Caco-2 (cell line): Measurements from ENCODE around the gene ANTKMT. TPM values are rescaled to one million over a fixed set of nuclear protein-coding genes. Genes with fewer than 3 reads are reported as not detected.

Experiments
- BruUV-seq: library from RNA; stranded (reverse); fragments of 400-500 nt; replicated peaks from 2 replicates; lab custom pipeline; 2021; lab: Mats Ljungman, UMichigan
- CTCF ChIA-PET: fragments of 300-600 bp; sonication (Branson Sonifier 250); formaldehyde crosslinking; loops from one replicate; lab custom pipeline; 2022; ENCODE audit warnings: antibody characterized with exemption; lab: Charles Lee
- POLR2A ChIA-PET: fragments of 300-600 bp; sonication (Branson Sonifier 250); formaldehyde crosslinking; loops from one replicate; lab custom pipeline; 2022; ENCODE audit warnings: antibody characterized with exemption; lab: Charles Lee
- DNase-seq, 2 experiments: peaks; one replicate each; pipeline versions ENCODE4 v3.0.0 to v3.0.0-alpha.2; 2020 to 2022
- H3K27me3 ChIP-seq: replicated peaks from 2 replicates; pipeline ENCODE4 v1.6.0; 2011; ENCODE audit warnings: low read length; ENCODE audit not compliant: control insufficient read depth, insufficient read depth
- H3K36me3 ChIP-seq: 2 replicates; pipeline ENCODE4 v1.5.1; 2011; ENCODE audit warnings: low read length; ENCODE audit not compliant: control insufficient read depth, insufficient read depth
- H3K4me1 ChIP-seq: fragments of 250-450 bp; sonication (Bioruptor Pico); 2 replicates; pipeline ENCODE4 v1.5.1; 2020; ENCODE audit warnings: mild to moderate bottlenecking
- H3K4me3 ChIP-seq: 2 replicates; pipeline ENCODE4 v1.5.1; 2011; ENCODE audit warnings: low read depth, mild to moderate bottlenecking, control low read depth, low read length
- H3K9me3 ChIP-seq: fragments of 250-450 bp; sonication (Bioruptor Pico); 2 replicates; pipeline ENCODE4 v1.5.1; 2020; ENCODE audit warnings: mild to moderate bottlenecking, moderate library complexity
- H3K27ac Mint-ChIP-seq: one replicate; pipeline ENCODE4 v1.8.0; 2022; ENCODE audit warnings: mixed read lengths; ENCODE audit not compliant: unreplicated experiment
- H3K27me3 Mint-ChIP-seq: one replicate; pipeline ENCODE4 v1.8.0; 2022; ENCODE audit warnings: mixed read lengths; ENCODE audit not compliant: insufficient read depth, unreplicated experiment
- H3K36me3 Mint-ChIP-seq: one replicate; pipeline ENCODE4 v1.8.0; 2022; ENCODE audit warnings: mild to moderate bottlenecking, mixed read lengths; ENCODE audit not compliant: insufficient read depth, unreplicated experiment
- H3K4me1 Mint-ChIP-seq: one replicate; pipeline ENCODE4 v1.8.0; 2022; ENCODE audit warnings: low read depth, mixed read lengths; ENCODE audit not compliant: unreplicated experiment
- H3K4me3 Mint-ChIP-seq: one replicate; pipeline ENCODE4 v1.8.0; 2022; ENCODE audit warnings: mild to moderate bottlenecking, moderate library complexity, mixed read lengths; ENCODE audit not compliant: unreplicated experiment
- H3K9me3 Mint-ChIP-seq: one replicate; pipeline ENCODE4 v1.8.0; 2022; ENCODE audit warnings: mixed read lengths; ENCODE audit not compliant: unreplicated experiment
- CTCF ChIP-seq, 2 experiments: fragments of 200-600 bp in 1 of 2; IDR thresholded peaks; 1 replicate in 1 of 2; 2 replicates in 1 of 2; pipeline versions ENCODE4 v1.5.1 to v1.8.0; 2011 to 2022; ENCODE audit warnings: antibody characterized with exemption in 1 of 2, control low read depth in 1 of 2, inconsistent platforms in 1 of 2, low read depth in 1 of 2, low read length in 1 of 2, mild to moderate bottlenecking in 1 of 2, moderate library complexity in 1 of 2; ENCODE audit not compliant: insufficient read depth in 1 of 2, severe bottlenecking in 1 of 2, unreplicated experiment in 1 of 2
- intact Hi-C: fragments of 100-400 bp; cut with micrococcal nuclease; formaldehyde crosslinking; loops from one replicate; pipeline ENCODE4 v1.10.0; 2022; ENCODE audit not compliant: unreplicated experiment
- total RNA-seq: library from RNA; stranded (reverse); gene quantifications from 2 replicates; pipeline ENCODE4 v1.2.3, GENCODE V29; 2022

ANTKMT gene
- total RNA-seq, 1 experiment from 2014 or later, result 42.6 TPM

GRCh38 chr16:672371-672770, 48.6 kb upstream of the ANTKMT start:
- H3K9me3 Mint-ChIP-seq, result no peaks in the 10 kb centered on the region
- peaks cover 5% of the 10 kb centered on the region for H3K36me3 ChIP-seq
- H3K4me1 Mint-ChIP-seq, result no peaks in the 10 kb centered on the region
- intact Hi-C loops, result no loop called here
- H3K4me3 Mint-ChIP-seq, result no peak overlapping the region
- H3K4me1 ChIP-seq, result no peaks in the 10 kb centered on the region; the same call in 1 of the 2 replicates
- H3K4me3 ChIP-seq, result no peak overlapping the region
- ChIA-PET POLR2A (no interaction called here), CTCF (no interaction called here)
- BruUV-seq, result TSS peak; percentile 3
- H3K27me3 ChIP-seq, result no peaks in the 10 kb centered on the region
- TF ChIP-seq CTCF (IDR thresholded peaks at IDR 0.05; ENCODE audit: insufficient read depth in 1 of 2, low read depth in 1 of 2, low read length in 1 of 2, severe bottlenecking in 1 of 2, unreplicated experiment in 1 of 2), result no peak
- H3K27me3 Mint-ChIP-seq, result no peaks in the 10 kb centered on the region
- H3K9me3 ChIP-seq, result no peaks in the 10 kb centered on the region
- H3K27ac Mint-ChIP-seq, result no peak overlapping the region
- H3K36me3 Mint-ChIP-seq, result peaks cover 17% of the 10 kb centered on the region
- no peak for DNase-seq

- no peaks in the 10 kb centered on the region for H3K27me3 Mint-ChIP-seq
- BruUV-seq, result no TSS peak
- H3K9me3 Mint-ChIP-seq, result no peaks in the 10 kb centered on the region
- no peaks in the 10 kb centered on the region for H3K4me1 Mint-ChIP-seq
- TF ChIP-seq CTCF (IDR thresholded peaks at IDR 0.05; ENCODE audit: insufficient read depth in 1 of 2, low read depth in 1 of 2, low read length in 1 of 2, severe bottlenecking in 1 of 2, unreplicated experiment in 1 of 2), result no peak
- no peaks in the 10 kb centered on the region; the same call in 1 of the 2 replicates for H3K4me1 ChIP-seq
- POLR2A ChIA-PET, result no interaction called here
- H3K27me3 ChIP-seq, result no peaks in the 10 kb centered on the region
- H3K36me3 Mint-ChIP-seq, result peaks cover 17% of the 10 kb centered on the region
- no peaks in the 10 kb centered on the region for H3K9me3 ChIP-seq
- peaks cover 5% of the 10 kb centered on the region for H3K36me3 ChIP-seq
- no peak for DNase-seq
- H3K4me3 ChIP-seq, result no peak overlapping the region
- CTCF ChIA-PET, result no interaction called here
- H3K27ac Mint-ChIP-seq, result no peak overlapping the region
- intact Hi-C loops, result no loop called here
- no peak overlapping the region for H3K4me3 Mint-ChIP-seq
These were observed 48.1 kb upstream of the ANTKMT start for GRCh38 chr16:672851-673250.

- no peak for DNase-seq
- no peak for TF ChIP-seq CTCF (IDR thresholded peaks at IDR 0.05; ENCODE audit: insufficient read depth in 1 of 2, low read depth in 1 of 2, low read length in 1 of 2, severe bottlenecking in 1 of 2, unreplicated experiment in 1 of 2)
- TSS peak; percentile 28 for BruUV-seq
- no peak overlapping the region for H3K4me3 Mint-ChIP-seq
- Histone ChIP-seq H3K4me1 (no peaks in the 10 kb centered on the region; the same call in 1 of the 2 replicates), H3K9me3 (no peaks in the 10 kb centered on the region), H3K36me3 (peaks cover 5% of the 10 kb centered on the region), H3K4me3 (no peak overlapping the region), H3K27me3 (no peaks in the 10 kb centered on the region)
- peaks cover 23% of the 10 kb centered on the region for H3K36me3 Mint-ChIP-seq
- no peaks in the 10 kb centered on the region for H3K9me3 Mint-ChIP-seq
- ChIA-PET CTCF (no interaction called here), POLR2A (no interaction called here)
- intact Hi-C loops, result no loop called here
- no peaks in the 10 kb centered on the region for H3K27me3 Mint-ChIP-seq
- no peak overlapping the region for H3K27ac Mint-ChIP-seq
- no peaks in the 10 kb centered on the region for H3K4me1 Mint-ChIP-seq
These were observed 47.5 kb upstream of the ANTKMT start for GRCh38 chr16:673399-673991.
